ENCODE data around the gene UGGT1. TPM values are rescaled to one million over a fixed set of nuclear protein-coding genes. Genes with fewer than 3 reads are reported as not detected.

The UGGT1 gene
- total RNA-seq, 1 experiment from 2014 or later = 74.1 TPM

DNA sequence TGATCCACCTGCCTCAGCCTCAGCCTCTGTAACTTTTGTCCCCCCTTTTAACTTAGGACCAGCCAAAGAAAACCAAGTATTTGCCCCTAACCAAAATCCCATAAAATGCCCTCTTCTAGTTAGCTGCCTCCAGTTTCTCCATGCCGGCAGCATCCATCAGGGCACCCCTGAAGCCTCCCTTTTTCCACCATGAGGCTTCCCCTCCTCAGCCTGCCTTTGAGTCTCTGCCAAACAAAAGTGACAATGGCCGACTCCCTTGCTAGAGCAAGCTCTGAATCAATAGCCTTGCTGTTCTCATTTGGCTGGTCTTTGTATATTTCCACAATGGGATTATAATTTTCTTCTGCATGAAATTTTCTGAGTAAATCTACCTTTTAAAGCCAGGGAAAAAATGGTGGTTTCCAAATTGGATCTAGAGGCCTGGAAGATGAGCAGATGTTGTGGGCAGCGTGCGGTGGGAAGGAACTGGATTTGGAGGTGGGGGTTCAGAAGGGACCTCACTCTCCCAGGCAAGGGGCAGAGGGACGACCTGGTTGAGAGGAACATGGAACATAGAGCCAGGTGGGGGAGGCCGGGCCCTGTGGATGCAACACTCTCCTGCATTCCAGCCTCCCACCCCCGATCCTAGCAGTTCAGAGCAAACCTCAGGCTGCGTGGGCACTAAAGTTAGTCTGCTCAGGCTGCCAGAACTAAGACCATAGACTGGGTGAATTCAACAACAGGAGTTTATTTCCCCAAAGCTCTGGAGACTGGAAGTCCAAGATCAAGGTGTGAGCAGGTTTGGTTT is 147.1 kb downstream of the UGGT1 start:
- Histone ChIP-seq H3K36me3 (ENCODE audit: insufficient read depth, low read length, poor library complexity, severe bottlenecking) (no peaks in the 10 kb centered on the region), H3K9me3 (ENCODE audit: low read depth, low read length, poor library complexity, severe bottlenecking) (no peaks in the 10 kb centered on the region), H3K27ac (ENCODE audit: low read depth, low read length, poor library complexity, severe bottlenecking) (no peak overlapping the region), H3K27me3 (replicated peaks; ENCODE audit: insufficient read depth, low read depth, low read length, poor library complexity) (no peaks in the 10 kb centered on the region), H3K4me1 (ENCODE audit: insufficient read depth, low read length, poor library complexity, severe bottlenecking) (no peaks in the 10 kb centered on the region), H3K4me3 (ENCODE audit: low read depth, low read length, poor library complexity, severe bottlenecking) (no peak overlapping the region)
- ChIA-PET POLR2A (ENCODE audit: low non-redundant PET) (interaction anchor here (0.5 kb wide), 1 partner anchor 41 kb away, joined by 23 read pairs; no protein-coding TSS in a partner anchor), CTCF (no interaction called here)
- intact Hi-C loops (cut with micrococcal nuclease; ENCODE audit: unreplicated experiment) = no loop called here
- DNase-seq (ENCODE audit: low spot score) = no peak
- BruUV-seq (replicated peaks) = no TSS peak
- no peak for TF ChIP-seq EZH2 (IDR thresholded peaks at IDR 0.05; ENCODE audit: borderline replicate concordance, low read depth, low read length, poor library complexity, severe bottlenecking)
- TF ChIP-seq, protein P1, sequence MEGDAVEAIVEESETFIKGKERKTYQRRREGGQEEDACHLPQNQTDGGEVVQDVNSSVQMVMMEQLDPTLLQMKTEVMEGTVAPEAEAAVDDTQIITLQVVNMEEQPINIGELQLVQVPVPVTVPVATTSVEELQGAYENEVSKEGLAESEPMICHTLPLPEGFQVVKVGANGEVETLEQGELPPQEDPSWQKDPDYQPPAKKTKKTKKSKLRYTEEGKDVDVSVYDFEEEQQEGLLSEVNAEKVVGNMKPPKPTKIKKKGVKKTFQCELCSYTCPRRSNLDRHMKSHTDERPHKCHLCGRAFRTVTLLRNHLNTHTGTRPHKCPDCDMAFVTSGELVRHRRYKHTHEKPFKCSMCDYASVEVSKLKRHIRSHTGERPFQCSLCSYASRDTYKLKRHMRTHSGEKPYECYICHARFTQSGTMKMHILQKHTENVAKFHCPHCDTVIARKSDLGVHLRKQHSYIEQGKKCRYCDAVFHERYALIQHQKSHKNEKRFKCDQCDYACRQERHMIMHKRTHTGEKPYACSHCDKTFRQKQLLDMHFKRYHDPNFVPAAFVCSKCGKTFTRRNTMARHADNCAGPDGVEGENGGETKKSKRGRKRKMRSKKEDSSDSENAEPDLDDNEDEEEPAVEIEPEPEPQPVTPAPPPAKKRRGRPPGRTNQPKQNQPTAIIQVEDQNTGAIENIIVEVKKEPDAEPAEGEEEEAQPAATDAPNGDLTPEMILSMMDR (conservative IDR thresholded peaks at IDR 0.05; ENCODE audit: low read depth, low read length) = no peak

DNA sequence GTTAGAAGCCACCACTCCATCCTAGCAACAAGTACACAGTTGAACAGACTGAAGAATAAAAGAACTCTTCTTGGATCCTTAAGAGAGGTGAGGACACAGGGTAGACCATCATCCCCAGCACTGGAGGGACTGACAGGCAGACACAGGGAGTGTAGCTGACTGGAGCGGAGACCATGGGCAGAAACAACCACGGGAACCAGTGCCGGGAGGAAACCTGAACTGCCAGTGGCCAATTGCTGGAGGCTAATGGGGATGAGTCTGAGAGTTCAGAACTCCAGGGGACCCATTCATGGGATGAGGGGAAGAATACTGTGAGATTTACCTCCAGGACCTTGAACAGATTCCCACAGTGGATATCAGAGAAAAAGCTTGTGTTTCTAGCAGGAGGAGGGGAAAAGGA is 150.9 kb downstream of the UGGT1 start:
- DNase-seq (ENCODE audit: low spot score) = no peak
- ChIA-PET CTCF (interaction anchor here (0.5 kb wide), 1 partner anchor 179 kb away, joined by 3 read pairs; no protein-coding TSS in a partner anchor), POLR2A (ENCODE audit: low non-redundant PET) (no interaction called here)
- no peaks in the 10 kb centered on the region for H3K36me3 ChIP-seq (ENCODE audit: insufficient read depth, low read length, poor library complexity, severe bottlenecking)
- H3K4me1 ChIP-seq (ENCODE audit: insufficient read depth, low read length, poor library complexity, severe bottlenecking) = peaks cover 4% of the 10 kb centered on the region
- no peaks in the 10 kb centered on the region for H3K9me3 ChIP-seq (ENCODE audit: low read depth, low read length, poor library complexity, severe bottlenecking)
- intact Hi-C loops (cut with micrococcal nuclease; ENCODE audit: unreplicated experiment) = no loop called here
- H3K4me3 ChIP-seq (ENCODE audit: low read depth, low read length, poor library complexity, severe bottlenecking) = no peak overlapping the region
- no TSS peak for BruUV-seq (replicated peaks)
- TF ChIP-seq, protein P1 (conservative IDR thresholded peaks at IDR 0.05; ENCODE audit: low read depth, low read length) = no peak
- no peak for TF ChIP-seq EZH2 (IDR thresholded peaks at IDR 0.05; ENCODE audit: borderline replicate concordance, low read depth, low read length, poor library complexity, severe bottlenecking)
- H3K27me3 ChIP-seq (replicated peaks; ENCODE audit: insufficient read depth, low read depth, low read length, poor library complexity) = no peaks in the 10 kb centered on the region
- no peak overlapping the region for H3K27ac ChIP-seq (ENCODE audit: low read depth, low read length, poor library complexity, severe bottlenecking)

Other genes starting within 250 kb of the UGGT1 start
- 88.4 and 90.0 TPM in 2 replicates for gene POLR2D, start 233.0 kb upstream of the UGGT1 start, total RNA-seq (2021)
- gene AMMECR1L, start 205.2 kb upstream of the UGGT1 start, total RNA-seq (2021) = 24.1 and 26.0 TPM in 2 replicates
- gene SAP130, start 63.1 kb upstream of the UGGT1 start, total RNA-seq (2021) = 40.4 and 44.7 TPM in 2 replicates
- gene HS6ST1, start 227.7 kb downstream of the UGGT1 start, total RNA-seq (2021) = 56.7 and 63.3 TPM in 2 replicates